Duodenal mucosa (tissue), 2 donors: ENCODE results near the gene LRRC74B.

Experiments used
- H3K27ac ChIP-seq: one replicate; pipeline ENCODE4 v1.7.0; 2013; ENCODE audit warnings: low read depth, low read length
- H3K27me3 ChIP-seq, 2 donors: one replicate each; pipeline ENCODE4 v1.7.0; 2013; ENCODE audit warnings: low read length in 2 of 2, control low read depth in 1 of 2; ENCODE audit not compliant: insufficient read depth in 2 of 2, control insufficient read depth in 1 of 2
- H3K36me3 ChIP-seq, 2 donors: one replicate each; pipeline ENCODE4 v1.7.0; 2013; ENCODE audit warnings: low read length in 2 of 2, control low read depth in 1 of 2; ENCODE audit not compliant: insufficient read depth in 2 of 2, control insufficient read depth in 1 of 2
- H3K4me1 ChIP-seq, 2 donors: one replicate each; pipeline ENCODE4 v1.7.0; 2013; ENCODE audit warnings: low read length in 2 of 2, control low read depth in 1 of 2; ENCODE audit not compliant: insufficient read depth in 2 of 2, control insufficient read depth in 1 of 2
- H3K4me3 ChIP-seq, 2 donors: one replicate each; pipeline ENCODE4 v1.7.0; 2013; ENCODE audit warnings: low read length in 2 of 2, low read depth in 1 of 2
- H3K9ac ChIP-seq, 2 donors: one replicate each; pipeline ENCODE4 v1.7.0; 2013; ENCODE audit warnings: low read length in 2 of 2, low read depth in 1 of 2
- H3K9me3 ChIP-seq, 2 donors: one replicate each; pipeline ENCODE4 v1.7.0; 2013; ENCODE audit warnings: low read length in 2 of 2, control low read depth in 1 of 2; ENCODE audit not compliant: control insufficient read depth in 1 of 2

LRRC74B gene

GRCh38 chr22:21025763-21026755, 19.7 kb upstream of the LRRC74B start:
- Histone ChIP-seq H3K27ac (no peak overlapping the region), H3K4me1 (peaks cover 0 to 3% of the 10 kb centered on the region in 2 donors), H3K9me3 (no peaks in the 10 kb centered on the region), H3K9ac (no peak overlapping the region), H3K36me3 (no peaks in the 10 kb centered on the region), H3K27me3 (peaks cover 0 to 8% of the 10 kb centered on the region in 2 donors), H3K4me3 (no peak overlapping the region)

- H3K9ac ChIP-seq: no peak overlapping the region
- no peaks in the 10 kb centered on the region for H3K9me3 ChIP-seq
- no peak overlapping the region for H3K4me3 ChIP-seq
- peaks cover 0 to 8% of the 10 kb centered on the region in 2 donors for H3K4me1 ChIP-seq
- peaks cover 0 to 14% of the 10 kb centered on the region in 2 donors for H3K27me3 ChIP-seq
- H3K27ac ChIP-seq: no peak overlapping the region
- no peaks in the 10 kb centered on the region for H3K36me3 ChIP-seq
Observed at GRCh38 chr22:21026783-21027692, 18.7 kb upstream of the LRRC74B start.

DNA sequence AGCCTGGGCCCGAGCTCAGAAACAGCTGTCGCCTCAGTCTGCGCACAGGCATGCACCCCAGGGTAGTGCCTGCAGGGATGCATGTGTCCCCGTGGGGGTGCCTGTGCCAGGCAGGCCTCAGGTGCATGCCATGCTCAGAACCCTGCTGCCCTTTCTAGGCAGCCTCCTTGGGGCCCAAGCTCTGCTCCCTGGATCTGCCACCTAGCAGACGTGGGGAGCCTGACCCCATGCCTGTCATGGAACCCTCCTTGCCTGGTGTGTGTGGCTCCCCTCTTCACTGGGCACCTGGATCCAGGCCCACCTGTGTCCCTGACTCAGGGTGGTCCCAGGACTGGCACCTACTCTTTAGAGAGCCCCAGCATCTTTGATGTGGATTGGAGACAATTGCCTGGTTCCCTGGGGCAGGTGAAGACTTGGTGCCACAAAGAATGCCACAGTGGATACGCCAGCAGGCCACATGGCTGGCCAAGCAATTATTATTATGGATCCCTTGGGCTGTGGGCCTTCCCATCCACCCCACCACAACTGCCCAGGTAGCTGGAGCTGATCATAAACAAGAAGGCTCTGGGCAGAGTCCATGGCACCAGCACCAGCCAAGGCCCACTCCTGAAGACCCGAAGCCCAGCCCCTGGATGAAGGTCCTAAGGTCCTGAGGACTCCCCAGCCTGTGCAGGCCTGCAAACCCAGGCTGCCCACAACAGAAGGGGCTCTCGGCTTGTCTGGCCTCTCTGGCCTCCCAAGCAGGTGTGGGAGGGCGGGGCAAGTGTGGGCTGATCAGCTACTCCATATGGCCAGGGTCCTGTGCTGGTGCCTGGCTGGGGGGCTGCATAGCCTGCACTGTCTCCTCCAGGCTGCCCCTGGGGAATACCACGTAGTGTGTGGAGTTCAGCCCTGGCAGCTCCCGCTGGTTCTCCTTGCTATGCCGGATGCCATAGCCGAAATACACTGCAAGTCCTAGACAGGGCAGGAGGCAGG, 17.2 kb upstream of the LRRC74B start:
- no peaks in the 10 kb centered on the region for H3K36me3 ChIP-seq
- no peak overlapping the region for H3K4me3 ChIP-seq
- no peaks in the 10 kb centered on the region for H3K9me3 ChIP-seq
- H3K27ac ChIP-seq: no peak overlapping the region
- no peak overlapping the region for H3K9ac ChIP-seq
- peaks cover 0 to 14% of the 10 kb centered on the region in 2 donors for H3K27me3 ChIP-seq
- peaks cover 0 to 14% of the 10 kb centered on the region in 2 donors for H3K4me1 ChIP-seq

- H3K4me3 ChIP-seq: no peak overlapping the region
Observed at GRCh38 chr22:21029486-21030025, 16.2 kb upstream of the LRRC74B start.

DNA sequence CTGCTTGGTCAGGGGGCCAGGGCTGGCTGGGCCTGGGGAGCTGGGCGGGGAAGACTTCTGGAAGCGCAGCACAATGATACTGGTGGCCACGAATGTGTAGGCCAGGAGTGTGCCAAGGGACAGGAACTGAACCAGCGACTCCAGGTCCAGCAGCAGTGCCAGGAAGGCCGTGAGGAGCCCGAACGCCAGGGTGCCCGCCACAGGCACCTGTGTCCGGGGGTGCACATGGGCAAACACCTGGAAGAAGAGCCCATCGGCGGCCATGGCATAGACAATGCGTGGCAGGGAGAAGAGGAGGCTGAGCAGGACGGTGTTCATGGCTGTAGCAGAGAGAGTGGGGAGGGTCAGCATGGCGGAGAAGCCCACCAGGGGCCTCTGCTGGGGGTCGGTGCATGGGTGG, 15.7 kb upstream of the LRRC74B start:
- no peak overlapping the region for H3K9ac ChIP-seq
- no peak overlapping the region for H3K4me3 ChIP-seq
- no peaks in the 10 kb centered on the region for H3K36me3 ChIP-seq
- H3K4me1 ChIP-seq: peaks cover 0 to 14% of the 10 kb centered on the region in 2 donors
- no peak overlapping the region for H3K27ac ChIP-seq
- H3K27me3 ChIP-seq: peaks cover 0 to 14% of the 10 kb centered on the region in 2 donors
- no peaks in the 10 kb centered on the region for H3K9me3 ChIP-seq

More at GRCh38 chr22:21029486-21030025, 16.2 kb upstream of the LRRC74B start:
- peaks cover 0 to 14% of the 10 kb centered on the region in 2 donors for H3K27me3 ChIP-seq
- H3K9me3 ChIP-seq: no peaks in the 10 kb centered on the region
- H3K4me1 ChIP-seq: peaks cover 0 to 14% of the 10 kb centered on the region in 2 donors
- H3K9ac ChIP-seq: no peak overlapping the region
- no peak overlapping the region for H3K27ac ChIP-seq
- H3K36me3 ChIP-seq: no peaks in the 10 kb centered on the region

DNA sequence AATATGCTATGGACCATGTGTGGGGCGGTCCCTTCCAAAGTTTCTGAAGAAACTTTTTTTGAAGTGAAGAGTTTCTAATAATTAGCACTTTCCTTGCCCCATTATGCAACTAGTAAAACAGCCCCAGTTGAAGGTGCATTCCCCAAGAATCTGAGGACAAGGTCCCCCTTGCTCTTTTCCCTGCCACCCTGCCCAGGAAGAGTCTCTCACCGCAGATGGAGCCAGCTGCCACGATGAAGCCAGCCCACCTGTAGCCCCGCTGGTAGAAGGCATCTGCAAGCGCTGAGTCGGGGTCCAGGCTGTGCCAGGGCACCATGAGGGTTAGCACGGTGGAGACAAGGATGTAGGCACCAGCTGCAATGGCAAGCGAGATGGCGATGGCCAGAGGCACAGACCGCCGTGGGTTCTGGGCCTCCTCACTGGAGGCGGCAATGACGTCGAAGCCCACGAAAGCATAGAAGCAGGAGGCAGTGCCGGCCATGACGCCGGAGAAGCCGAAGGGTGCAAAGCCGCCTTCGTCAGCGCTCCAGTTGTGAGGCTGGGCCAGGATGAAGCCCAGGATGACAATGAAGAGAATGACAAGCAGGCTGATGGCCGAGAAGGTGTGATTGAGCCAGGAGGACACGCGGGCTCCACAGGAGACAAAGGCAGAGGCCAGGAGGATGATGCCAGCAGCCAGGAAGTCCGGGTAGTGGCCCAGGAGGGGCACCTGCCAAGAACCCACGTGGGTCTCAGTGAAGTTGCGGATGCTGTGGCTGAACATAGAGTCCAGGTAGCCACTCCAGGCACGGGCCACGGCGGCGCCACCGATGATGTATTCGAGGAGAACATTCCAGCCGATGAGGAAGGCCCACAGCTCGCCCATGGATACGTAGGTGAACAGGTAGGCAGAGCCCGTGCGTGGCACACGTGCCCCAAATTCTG, 14.9 kb upstream of the LRRC74B start:
- Histone ChIP-seq H3K4me3 (no peak overlapping the region), H3K36me3 (no peaks in the 10 kb centered on the region), H3K9ac (no peak overlapping the region), H3K4me1 (peaks cover 0 to 11% of the 10 kb centered on the region in 2 donors), H3K27me3 (peaks cover 0 to 14% of the 10 kb centered on the region in 2 donors), H3K9me3 (no peaks in the 10 kb centered on the region), H3K27ac (no peak overlapping the region)

DNA sequence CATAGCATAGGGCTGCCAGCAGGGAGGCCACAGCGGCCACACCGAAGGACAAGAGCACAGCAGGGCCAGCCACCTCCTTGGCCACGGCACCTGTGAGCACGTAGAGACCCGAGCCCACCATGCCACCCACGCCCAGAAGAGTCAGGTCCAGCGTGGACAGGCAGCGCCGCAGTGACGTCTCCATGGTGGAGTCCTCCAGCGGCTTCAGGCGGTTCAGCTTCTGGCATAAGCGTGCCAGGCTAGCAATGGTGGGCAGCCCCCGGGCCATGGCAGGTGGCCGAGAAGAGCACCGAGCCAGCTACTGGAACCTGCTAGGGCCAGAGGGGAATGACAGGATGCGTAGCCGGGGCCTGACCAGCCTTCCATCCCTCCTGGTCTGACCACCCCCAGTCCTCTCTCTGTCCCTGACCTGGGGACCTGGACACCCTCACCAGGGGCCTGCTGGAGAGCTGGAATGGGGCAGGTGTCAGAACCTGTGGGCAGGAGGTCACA, 14.2 kb upstream of the LRRC74B start:
- no peak overlapping the region for H3K9ac ChIP-seq

DNA sequence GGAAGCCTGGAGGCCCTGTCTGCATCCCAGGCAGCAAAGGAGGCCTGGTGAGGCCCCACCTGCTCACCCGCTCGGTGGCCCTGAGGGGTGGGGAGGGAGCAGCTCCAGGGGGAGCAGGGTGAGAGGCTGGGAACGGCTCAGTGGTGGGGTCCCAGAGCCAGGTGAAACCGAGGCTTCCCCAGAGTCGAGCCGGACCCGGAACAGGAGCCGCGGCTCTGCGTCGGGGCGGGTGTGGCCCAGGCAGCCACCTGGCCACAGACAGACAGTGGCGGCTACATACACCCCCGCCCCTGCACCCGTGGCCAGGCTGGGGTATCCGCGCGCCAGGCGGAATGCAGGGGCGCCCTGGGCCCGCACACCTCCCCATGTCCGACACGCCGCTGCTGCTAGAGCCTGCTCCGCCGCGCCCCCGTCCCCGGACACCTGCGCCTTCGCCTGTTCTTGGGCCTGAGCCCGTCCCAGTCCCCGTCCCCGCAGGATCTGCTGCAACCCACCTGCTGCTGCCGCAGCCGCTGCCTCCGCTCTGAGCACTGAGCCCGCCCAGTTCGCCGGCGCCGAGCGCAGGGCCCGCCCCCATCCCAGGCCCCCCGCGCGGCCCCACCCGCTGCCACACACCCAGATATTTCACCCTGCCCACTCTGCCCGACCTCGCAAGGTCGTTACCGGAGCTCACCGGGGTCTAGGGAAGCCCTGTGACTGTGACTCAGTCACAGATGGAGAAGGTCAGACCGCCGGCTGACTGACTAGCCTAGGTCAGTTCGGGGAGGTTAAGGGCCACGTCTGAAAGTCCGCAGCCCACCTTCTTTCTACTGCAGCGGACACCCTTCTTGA, 13.5 kb upstream of the LRRC74B start, which contains the start of gene SLC7A4:
Gene SLC7A4 (minus strand): TSS at position 525 of the 831 bp plus-strand sequence. CDS start 749 bp downstream, outside the sequence.
- H3K36me3 ChIP-seq: no peaks in the 10 kb centered on the region
- H3K9me3 ChIP-seq: no peaks in the 10 kb centered on the region
- H3K27ac ChIP-seq: no peak within 1 kb of the TSS
- peak within 1 kb of the TSS; percentile 42 to 54 for H3K4me3 ChIP-seq
- H3K4me1 ChIP-seq: peaks cover 0 to 10% of the 10 kb centered on the region in 2 donors
- no peak within 1 kb of the TSS for H3K9ac ChIP-seq
- peaks cover 0 to 14% of the 10 kb centered on the region in 2 donors for H3K27me3 ChIP-seq

More for the DNA sequence above, 14.2 kb upstream of the LRRC74B start:
- Histone ChIP-seq H3K36me3 (no peaks in the 10 kb centered on the region), H3K27me3 (peaks cover 0 to 14% of the 10 kb centered on the region in 2 donors), H3K27ac (no peak overlapping the region), H3K4me3 (peak overlapping the region; percentile 42 to 54), H3K9me3 (no peaks in the 10 kb centered on the region), H3K4me1 (peaks cover 0 to 10% of the 10 kb centered on the region in 2 donors)
